ENCODE data around the gene EMILIN1.

Gene EMILIN1

DNA sequence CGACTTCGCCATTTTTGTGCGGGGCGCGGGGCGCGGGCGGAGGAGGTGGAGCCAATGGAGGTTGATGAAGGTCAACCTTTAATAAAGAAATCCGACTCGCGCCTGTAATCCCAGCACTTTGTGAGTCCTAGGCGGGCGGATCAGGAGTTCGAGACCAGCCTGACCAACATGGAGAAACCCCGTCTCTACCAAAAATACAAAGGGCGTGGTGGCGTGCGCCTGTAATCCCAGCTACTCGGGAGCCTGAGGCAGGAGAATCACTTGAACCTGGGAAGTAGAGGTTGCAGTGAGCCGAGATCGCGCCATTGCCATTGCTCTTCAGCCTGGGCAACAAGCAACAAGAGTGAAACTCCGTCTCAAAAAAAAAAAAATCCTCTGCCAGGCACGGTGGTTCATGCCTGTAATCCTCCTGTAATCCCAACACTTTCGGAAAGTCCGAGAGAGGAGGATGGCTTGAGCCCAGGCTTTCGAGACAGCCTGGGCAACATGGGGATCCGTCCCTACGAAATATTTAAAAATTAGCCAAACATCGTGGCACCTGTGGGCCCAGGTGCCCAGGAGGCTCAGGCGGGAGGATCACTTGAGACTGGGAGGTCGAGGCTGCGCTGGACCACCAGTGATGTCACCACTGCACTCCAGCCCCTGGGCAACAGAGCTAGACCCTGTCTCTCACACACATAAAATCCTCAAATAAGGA lies 56.5 kb downstream of the EMILIN1 start:
- Histone ChIP-seq H3K4me3 (ENCODE audit: low read length) (peak overlapping the region; percentile 7), H3K4me1 (ENCODE audit: insufficient read depth, low read length) (peaks cover 6% of the 10 kb centered on the region), H3K36me3 (ENCODE audit: insufficient read depth, low read length) (peaks cover 25% of the 10 kb centered on the region), H3K9me3 (ENCODE audit: low read length) (no peaks in the 10 kb centered on the region), H3K27me3 (ENCODE audit: insufficient read depth, low read length) (peaks cover 20% of the 10 kb centered on the region), H2AFZ (ENCODE audit: low read depth, low read length) (peak overlapping the region; percentile 88)

DNA sequence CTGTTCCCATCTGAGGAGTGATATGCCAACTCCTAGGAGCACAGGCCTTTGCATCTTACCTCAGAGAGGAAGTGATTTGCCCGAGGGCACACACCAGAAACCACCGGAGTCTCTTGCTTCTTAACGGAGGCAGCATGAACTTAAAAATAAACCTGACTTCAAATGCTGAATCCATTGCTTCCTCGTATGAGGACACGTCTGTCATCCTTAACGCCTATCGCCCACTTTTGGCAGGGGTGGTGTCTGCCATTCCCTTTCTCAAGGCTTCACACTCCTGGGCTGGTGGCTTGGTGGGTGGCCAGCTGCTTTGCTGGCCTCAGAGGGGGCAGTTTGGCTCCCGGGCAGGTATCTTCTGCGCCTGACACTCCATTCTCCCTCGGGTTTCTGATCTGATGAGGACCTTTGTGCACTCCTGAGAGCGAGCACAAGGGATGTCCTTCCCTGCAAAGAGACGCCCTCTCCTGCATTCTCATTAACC lies 57.1 kb downstream of the EMILIN1 start:
- no peak overlapping the region for H3K4me3 ChIP-seq (ENCODE audit: low read length)
- H3K9me3 ChIP-seq (ENCODE audit: low read length), result no peaks in the 10 kb centered on the region
- no peak overlapping the region for H2AFZ ChIP-seq (ENCODE audit: low read depth, low read length)
- H3K36me3 ChIP-seq (ENCODE audit: insufficient read depth, low read length), result peaks cover 21% of the 10 kb centered on the region
- H3K4me1 ChIP-seq (ENCODE audit: insufficient read depth, low read length), result peaks cover 6% of the 10 kb centered on the region
- peaks cover 20% of the 10 kb centered on the region for H3K27me3 ChIP-seq (ENCODE audit: insufficient read depth, low read length)

All from neuron (in vitro differentiated cells).